IPS-18c (cell line): ENCODE data around the gene CAP2.

ENCODE experiments used
- H3K4me3 ChIP-seq: 2 replicates; pipeline ENCODE4 v1.7.0; 2013; ENCODE audit warnings: low read depth, mild to moderate bottlenecking, low read length, moderate library complexity; ENCODE audit not compliant: insufficient read depth
- H3K9me3 ChIP-seq: one replicate; pipeline ENCODE4 v1.6.1; 2013; ENCODE audit warnings: mild to moderate bottlenecking, low read length, moderate library complexity; ENCODE audit not compliant: control insufficient read depth, insufficient read depth

The CAP2 gene, protein sequence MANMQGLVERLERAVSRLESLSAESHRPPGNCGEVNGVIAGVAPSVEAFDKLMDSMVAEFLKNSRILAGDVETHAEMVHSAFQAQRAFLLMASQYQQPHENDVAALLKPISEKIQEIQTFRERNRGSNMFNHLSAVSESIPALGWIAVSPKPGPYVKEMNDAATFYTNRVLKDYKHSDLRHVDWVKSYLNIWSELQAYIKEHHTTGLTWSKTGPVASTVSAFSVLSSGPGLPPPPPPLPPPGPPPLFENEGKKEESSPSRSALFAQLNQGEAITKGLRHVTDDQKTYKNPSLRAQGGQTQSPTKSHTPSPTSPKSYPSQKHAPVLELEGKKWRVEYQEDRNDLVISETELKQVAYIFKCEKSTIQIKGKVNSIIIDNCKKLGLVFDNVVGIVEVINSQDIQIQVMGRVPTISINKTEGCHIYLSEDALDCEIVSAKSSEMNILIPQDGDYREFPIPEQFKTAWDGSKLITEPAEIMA

DNA sequence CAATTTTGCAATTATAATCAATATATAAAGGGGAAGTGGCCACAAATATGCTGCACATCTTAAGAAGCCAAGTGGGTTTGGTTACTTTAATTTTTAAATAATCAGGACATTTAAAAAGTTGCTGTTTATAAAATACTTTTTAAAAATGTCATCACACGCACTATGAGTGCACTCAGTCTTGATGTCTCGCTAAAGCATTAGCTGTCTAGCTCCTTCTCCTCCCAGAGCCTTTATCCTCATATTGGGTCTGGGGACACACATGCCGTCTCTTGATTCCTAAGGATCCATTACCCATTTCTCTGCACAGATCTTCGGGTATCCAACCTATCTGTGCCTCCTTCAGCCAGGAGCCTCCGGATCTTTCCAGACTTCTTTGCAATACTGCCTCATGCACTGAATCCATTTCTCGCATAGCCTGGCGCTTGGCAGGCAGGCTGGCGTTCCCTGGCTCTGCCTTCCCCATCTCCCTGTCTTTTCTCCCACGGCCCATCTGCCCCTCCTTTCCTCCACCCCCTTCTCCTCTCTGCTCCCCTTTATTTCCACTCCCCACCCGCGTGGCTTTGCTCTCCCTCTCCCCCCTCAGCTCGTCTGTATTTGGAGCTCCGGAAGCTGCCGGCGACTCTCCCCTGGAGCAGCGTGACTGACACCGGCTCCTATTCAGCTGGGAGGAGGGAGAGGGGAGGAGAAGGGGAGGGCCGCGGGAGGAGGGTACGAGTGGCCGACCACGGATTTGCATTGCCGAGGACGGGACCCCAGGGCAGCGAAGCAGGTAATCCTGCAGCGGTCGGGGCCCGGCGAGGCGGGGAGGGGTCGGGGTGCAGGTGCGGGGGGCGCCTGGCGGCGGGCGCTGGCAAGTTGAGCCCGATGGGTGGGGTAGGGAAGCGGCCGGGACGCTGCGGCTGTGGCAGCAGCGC, at the start of gene CAP2:
Gene CAP2, plus strand, starts transcription at position 618 of the 914 bp plus-strand sequence. CDS start 27,961 bp downstream, outside the sequence.
- H3K9me3 ChIP-seq, result no peaks in the 10 kb centered on the region
- H3K4me3 ChIP-seq, result peak within 1 kb of the TSS; percentile 67

DNA sequence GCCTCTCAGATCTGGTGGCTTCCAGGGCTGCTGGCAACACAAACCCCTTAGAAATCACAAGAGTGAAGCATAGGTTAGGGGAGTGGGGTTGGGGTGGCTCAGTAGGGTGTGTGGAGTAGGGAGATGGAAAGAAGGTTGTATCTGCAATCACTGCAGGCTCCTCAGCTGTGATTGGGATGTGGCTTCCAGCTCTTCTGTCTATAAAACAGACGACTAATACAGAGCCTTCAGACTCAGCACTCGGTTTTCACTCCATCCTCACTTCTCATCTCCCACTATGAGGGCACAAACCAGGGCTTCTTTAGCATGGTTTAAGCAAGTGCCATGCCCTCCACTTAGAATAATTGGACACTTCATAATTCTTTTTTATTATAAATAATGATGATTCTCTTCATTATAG, 46.4 kb upstream of the CAP2 start:
- Histone ChIP-seq H3K9me3 (no peaks in the 10 kb centered on the region), H3K4me3 (no peak overlapping the region)

DNA sequence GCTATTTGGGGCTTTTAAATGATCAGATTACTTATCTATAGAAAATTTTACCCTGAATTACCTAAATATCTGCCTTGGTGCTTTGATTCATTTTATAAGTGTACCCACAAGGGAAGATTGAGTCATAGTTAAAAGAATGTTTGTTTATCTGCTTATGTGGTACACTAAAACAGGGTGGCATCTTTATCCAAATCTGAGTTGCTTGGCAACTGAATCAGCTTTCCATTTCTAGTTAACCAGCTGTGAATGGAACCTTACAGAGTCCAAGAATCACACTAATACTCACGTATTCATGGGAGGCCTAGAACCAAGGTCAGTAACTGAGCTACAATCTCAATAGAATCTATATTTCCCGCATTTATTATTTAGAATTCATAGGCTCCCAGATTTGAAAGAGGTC, 44.0 kb upstream of the CAP2 start:
- H3K4me3 ChIP-seq, result no peak overlapping the region

DNA sequence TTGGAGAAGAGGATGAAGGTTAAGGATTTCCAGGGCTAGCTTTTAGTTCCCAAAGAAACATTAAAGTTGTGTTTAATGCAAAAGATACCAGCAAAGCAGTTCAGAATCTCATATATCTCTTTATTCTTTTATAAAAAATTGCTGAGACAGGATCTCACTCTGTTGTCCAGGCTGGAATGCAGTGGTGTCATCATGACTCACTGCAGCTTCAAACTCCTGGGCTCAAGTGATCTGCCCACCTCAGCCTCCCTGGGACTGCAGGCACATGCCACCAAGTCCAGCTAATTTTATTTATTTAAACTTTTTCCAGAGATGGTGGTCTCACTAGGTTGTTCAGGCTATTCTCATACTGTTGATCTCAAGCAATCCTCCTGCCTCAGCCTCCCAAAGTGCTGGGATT, 41.1 kb upstream of the CAP2 start:
- H3K4me3 ChIP-seq, result no peak overlapping the region
- no peaks in the 10 kb centered on the region for H3K9me3 ChIP-seq

More for the DNA sequence above, 44.0 kb upstream of the CAP2 start:
- no peaks in the 10 kb centered on the region for H3K9me3 ChIP-seq

DNA sequence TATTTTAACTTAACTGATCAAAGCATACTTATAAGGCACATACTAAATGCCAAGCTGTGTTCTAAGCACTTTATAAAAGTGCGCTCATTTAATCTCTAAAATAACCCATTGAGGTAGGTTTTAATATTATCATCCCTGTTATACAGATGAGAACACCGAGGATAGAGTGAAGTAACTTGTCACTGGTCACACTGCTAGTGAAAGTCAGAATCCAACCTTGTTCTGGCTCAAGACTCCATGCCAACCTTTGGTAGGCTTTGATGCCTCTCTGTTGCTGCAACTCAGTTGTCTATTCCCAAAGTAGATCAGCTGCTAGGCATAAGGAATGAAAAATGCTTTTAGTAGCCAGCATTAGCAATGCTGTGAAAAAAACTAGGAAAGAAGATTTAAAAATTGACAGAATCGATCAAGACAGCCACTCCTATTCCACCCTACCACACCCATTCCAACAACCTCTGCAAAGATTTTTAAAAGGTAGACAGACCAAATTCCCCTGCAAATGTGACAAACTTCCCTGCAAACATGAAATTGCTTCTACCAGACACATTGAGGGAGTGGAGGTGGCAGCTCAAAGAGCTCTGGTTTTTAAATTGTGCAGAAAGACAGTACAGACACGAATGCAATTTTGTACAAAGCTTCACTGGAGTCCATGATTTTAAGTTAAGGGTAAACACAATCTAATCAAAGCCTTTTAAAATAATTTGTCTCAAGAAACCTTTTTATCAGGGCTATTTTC, 39.8 kb upstream of the CAP2 start:
- Histone ChIP-seq H3K9me3 (no peaks in the 10 kb centered on the region), H3K4me3 (no peak overlapping the region)

DNA sequence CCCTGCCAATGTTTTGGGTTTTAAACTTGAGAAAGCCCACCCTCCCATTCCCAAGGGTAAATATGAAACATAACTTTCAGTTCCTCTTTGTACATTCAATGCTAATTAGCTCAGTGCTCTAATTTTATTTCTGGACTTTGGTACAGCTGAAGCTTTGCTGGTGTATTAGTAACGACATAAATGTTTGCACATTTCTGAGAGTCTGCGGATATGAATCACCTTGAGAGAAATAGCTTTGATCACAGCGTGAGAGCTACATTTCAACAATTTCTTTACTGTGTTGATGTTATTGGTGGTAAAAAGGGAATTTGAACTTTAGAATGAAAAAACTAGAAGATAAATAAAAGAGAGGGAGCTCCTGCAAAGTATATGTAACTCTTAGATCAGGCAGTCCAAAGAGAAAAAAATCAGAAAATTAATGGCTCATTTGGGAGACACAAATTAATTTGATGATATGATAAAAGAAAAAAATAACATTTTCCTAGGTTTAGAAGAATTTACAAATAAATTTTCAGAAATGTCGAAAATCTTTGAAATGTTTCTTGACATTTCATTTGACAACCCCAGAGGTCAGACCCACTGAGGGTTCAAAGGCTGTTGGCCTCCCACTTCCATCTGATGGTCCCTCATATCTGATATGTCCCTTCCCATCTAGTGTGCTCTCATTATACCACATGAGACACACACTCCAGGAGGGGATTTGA, 38.5 kb upstream of the CAP2 start:
- no peak overlapping the region for H3K4me3 ChIP-seq
- H3K9me3 ChIP-seq, result no peaks in the 10 kb centered on the region

DNA sequence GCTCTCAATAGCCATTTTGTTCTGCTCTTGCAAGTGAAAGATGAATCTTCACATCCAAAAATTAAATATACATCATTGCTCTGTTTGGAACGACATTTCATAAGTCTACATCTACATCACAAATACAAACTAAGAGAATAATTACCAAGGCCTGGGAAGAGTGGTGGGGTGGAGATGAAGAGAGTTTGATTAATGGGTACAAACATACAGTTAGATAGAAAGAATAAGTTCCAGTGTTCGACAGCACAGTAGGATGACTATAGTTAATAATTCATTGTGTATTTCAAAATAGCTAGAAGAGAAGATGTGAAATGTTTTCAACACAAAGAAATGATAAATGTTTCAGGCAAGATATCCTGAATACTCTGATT, 38.0 kb upstream of the CAP2 start:
- Histone ChIP-seq H3K4me3 (no peak overlapping the region), H3K9me3 (no peaks in the 10 kb centered on the region)

DNA sequence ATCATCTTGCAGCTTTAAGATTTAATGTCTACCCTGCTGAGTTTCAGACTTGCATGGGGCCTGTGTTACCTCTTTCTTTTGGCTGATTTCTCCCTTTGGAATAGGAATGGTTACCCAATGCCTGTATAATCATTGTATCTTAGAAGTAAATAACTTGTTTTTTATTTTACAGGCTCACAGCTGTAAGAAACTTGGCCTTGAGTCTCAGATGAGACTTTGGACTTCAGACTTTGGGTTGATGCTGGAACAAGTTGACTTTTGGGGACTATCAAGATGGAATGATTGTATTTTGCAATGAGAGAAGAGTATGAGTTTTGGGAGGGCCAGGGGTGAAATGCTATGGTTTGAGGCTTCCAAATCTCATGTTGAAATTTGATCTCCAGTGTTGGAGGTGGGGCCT, 34.9 kb upstream of the CAP2 start:
- Histone ChIP-seq H3K4me3 (no peak overlapping the region), H3K9me3 (no peaks in the 10 kb centered on the region)

DNA sequence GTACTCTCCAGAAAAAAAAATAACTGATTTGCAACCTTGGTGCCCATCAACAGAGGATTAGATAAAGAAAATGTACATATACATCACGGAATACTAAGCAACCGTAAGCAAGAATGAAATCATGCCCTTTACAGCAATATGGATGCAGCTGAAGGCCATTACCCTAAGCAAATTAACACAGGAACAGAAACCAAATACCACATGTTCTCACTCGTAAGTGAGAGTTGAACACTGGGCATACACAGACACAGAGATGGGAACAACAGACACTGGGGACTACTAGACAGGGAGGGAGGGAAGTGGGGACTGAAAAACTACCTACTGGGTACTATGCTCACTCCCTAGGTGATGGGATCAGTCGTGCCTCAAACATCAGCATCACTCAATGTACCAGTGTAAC, 32.8 kb upstream of the CAP2 start:
- no peaks in the 10 kb centered on the region for H3K9me3 ChIP-seq
- H3K4me3 ChIP-seq, result no peak overlapping the region

DNA sequence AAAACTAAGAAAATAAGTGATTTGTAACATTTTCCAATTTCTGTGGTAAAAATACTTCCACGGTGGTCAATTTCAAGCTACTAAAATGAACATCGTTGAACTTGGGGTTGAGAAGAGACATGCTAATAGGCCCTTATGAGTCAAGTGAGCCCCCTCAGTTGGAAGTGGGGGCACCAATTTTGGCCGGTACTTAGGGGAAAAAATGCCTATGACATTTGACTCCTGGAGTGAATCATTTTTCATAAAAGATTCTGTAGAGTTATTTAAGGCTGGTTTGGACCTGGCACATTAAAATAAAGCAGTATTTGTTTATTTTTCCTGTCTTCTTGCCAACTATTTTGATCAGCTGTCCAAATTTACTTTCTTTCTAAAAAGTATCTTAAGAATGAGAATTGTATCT, 32.4 kb upstream of the CAP2 start:
- no peak overlapping the region for H3K4me3 ChIP-seq
- H3K9me3 ChIP-seq, result no peaks in the 10 kb centered on the region

DNA sequence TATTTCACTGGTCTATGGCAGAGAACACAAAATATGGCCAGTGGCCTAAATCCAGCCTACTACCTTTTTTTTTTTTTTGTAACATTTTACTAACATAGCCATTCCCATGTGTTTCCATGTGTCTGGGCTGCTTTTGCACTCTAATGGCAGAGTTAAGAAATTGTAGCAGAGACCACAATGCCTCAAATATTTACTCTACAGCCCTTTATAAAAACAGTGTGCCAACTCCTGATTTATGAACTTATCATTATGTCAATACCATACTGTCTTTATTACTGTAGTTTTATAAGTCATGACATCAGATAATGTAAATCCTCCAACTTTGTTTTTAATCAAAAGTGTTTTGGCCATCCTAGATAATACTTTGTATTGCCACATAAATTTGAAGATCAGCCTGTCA, 27.4 kb upstream of the CAP2 start:
- Histone ChIP-seq H3K9me3 (no peaks in the 10 kb centered on the region), H3K4me3 (no peak overlapping the region)

DNA sequence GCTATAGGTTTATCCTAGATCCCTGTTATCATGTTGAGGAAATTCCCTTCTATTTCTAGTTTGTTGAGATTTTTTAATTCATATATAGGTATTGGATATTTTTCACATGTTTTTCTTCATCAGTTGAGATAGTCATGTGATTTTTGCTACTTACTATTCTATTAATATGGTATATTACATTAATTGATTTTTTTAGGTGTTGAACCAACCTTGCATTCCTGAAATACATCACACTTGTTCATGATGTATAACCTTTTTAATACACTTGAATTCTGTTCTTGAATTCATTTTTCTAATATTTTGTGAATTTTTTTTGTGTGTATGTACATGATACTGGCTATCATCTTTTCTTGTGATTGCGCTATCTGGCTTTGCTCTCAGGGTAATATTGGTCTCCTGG, 25.5 kb upstream of the CAP2 start:
- no peaks in the 10 kb centered on the region for H3K9me3 ChIP-seq
- H3K4me3 ChIP-seq, result no peak overlapping the region

DNA sequence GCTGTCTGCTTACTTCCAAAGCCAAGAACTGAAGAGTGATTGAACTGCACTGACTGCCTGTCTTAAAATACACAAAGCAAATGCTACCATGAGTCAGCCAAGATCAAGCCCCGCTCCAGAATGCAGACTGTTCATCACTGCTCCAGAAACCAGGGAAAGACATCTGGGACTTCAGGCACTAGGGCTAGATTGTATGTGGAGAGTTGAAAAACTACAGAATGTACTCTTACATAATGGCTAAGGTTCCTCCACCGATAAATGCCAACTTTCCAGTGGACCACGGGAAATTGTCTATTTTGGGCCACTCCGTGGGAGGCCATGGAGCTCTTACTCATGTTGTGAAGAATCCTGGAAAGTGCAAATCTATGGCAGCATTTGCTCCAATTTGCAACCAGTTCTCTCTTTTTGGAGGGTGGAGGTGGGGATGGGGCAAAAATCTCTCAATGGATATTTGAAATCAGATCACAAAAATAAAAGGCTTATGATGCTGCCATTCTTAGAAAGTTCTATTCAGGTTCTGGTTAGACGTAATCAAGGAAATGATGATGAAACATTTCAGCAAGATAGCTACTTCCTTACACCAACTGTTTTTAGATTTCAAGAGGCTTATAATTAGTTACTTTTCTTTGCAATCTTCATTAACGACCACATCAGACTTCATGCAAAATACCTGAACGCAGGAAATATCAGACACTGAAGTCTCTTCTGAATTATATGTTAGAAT, 11.8 kb upstream of the CAP2 start:
- Histone ChIP-seq H3K9me3 (peaks cover 4% of the 10 kb centered on the region), H3K4me3 (no peak overlapping the region)

DNA sequence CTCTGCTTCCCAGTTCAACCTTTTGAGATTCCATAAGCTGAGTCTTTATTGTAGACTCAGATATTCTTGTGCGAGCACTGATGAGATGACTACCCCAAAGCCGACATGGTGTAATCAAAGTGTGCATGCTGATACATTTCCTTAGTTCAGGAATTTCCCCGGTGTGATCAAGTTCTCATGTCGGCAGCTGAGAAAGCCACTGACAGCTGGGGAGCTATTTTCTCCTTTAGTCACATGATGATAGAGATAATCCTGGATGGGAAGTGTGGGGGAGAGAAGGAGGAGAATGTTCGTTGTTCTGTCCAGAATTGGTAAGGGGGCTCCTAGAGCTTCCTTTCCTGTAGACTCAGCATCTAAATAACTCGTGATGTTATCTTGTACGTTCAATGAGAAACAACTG, 7.7 kb upstream of the CAP2 start:
- Histone ChIP-seq H3K4me3 (no peak overlapping the region), H3K9me3 (peaks cover 4% of the 10 kb centered on the region)

DNA sequence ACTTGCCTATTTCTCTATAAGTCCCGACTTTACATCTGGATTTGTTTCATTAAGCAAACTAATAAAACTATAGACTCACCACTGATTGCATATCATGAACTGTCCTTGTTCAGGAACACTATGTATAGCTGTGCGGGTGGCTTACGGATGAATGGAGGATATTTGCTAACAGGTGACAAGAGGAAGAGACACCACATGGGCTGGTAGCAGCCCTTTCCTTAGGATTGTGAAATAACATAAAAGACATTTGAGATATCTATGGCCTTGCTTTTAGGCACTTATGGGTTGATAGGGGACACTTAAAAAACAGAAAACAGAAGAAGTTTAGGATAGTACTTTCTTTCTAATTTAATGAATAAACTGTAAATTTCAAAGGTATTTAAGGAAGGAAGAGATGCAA, 5.0 kb upstream of the CAP2 start:
- Histone ChIP-seq H3K9me3 (peaks cover 4% of the 10 kb centered on the region), H3K4me3 (no peak overlapping the region)

DNA sequence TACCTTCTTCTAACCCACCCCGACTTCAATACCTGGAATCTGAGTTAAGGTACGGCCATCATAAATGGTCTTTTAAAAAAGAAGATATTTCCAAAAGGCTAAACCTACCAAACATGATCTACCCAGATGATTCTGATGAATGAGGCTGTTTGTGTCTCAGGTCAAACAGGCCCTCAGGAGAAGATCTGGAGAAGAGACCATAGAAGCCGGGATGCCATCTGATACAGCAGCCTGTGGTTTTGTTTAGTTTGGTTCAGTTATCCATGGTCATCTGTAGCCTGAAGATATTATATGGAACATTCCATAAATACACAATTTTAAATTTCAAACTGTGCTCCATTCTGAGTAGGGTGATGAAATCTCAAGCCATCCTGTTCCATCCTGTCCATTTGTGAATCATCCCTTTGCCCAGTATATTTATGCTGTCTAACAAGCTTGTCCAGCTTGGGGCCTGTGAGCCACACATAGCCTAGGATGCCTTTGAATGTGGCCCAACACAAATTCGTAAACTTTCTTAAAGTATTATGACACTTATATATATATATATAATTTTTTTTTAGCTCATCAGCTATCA, 4.0 kb upstream of the CAP2 start:
- no peak overlapping the region for H3K4me3 ChIP-seq

More for the DNA sequence above, 4.0 kb upstream of the CAP2 start:
- peaks cover under 1% of the 10 kb centered on the region for H3K9me3 ChIP-seq
